Endothelial cell (in vitro differentiated cells): ENCODE results near the gene ING5. TPM values are rescaled to one million over a fixed set of nuclear protein-coding genes. Genes with fewer than 3 reads are reported as not detected.

Experiments used
- DNase-seq: peaks from one replicate; pipeline ENCODE4 v3.0.0; 2021; ENCODE audit warnings: low spot score
- H3K27ac Mint-ChIP-seq: one replicate; pipeline ENCODE4 v1.8.0; 2021; ENCODE audit warnings: mixed read lengths, inconsistent platforms; ENCODE audit not compliant: unreplicated experiment
- H3K27me3 Mint-ChIP-seq: one replicate; pipeline ENCODE4 v1.8.0; 2021; ENCODE audit warnings: mild to moderate bottlenecking, moderate library complexity, mixed read lengths, inconsistent platforms; ENCODE audit not compliant: unreplicated experiment
- H3K36me3 Mint-ChIP-seq: one replicate; pipeline ENCODE4 v1.8.0; 2021; ENCODE audit warnings: mild to moderate bottlenecking, low read depth, mixed read lengths, inconsistent platforms; ENCODE audit not compliant: unreplicated experiment
- H3K4me1 Mint-ChIP-seq: one replicate; pipeline ENCODE4 v1.8.0; 2021; ENCODE audit warnings: mild to moderate bottlenecking, mixed read lengths, inconsistent platforms; ENCODE audit not compliant: unreplicated experiment
- H3K4me3 Mint-ChIP-seq: one replicate; pipeline ENCODE4 v1.8.0; 2021; ENCODE audit warnings: mild to moderate bottlenecking, mixed read lengths, inconsistent platforms; ENCODE audit not compliant: unreplicated experiment
- H3K9me3 Mint-ChIP-seq: one replicate; pipeline ENCODE4 v1.8.0; 2021; ENCODE audit warnings: mixed read lengths, inconsistent platforms; ENCODE audit not compliant: unreplicated experiment
- CTCF ChIP-seq: fragments of 200-600 bp; sonication (generic); IDR thresholded peaks from one replicate; pipeline ENCODE4 v1.5.0; 2021; ENCODE audit warnings: antibody characterized with exemption; ENCODE audit not compliant: unreplicated experiment
- total RNA-seq: library from RNA; stranded (reverse); fragmentation: NEBNext Ultra II Directional; extraction: Animal tissue kit (Norgen Biotek cat#: 25700); gene quantifications from one replicate; pipeline ENCODE4 v1.2.1, GENCODE V29; 2021; ENCODE audit not compliant: unreplicated experiment

ING5 gene
- total RNA-seq, 1 donor from 2014 or later, result 19.9 TPM

- H3K36me3 Mint-ChIP-seq, result peaks cover 4% of the 10 kb centered on the region
- DNase-seq, result peak; percentile 97
- H3K4me3 Mint-ChIP-seq, result peak within 1 kb of the TSS; percentile 86
- H3K27ac Mint-ChIP-seq, result no peak within 1 kb of the TSS
- H3K27me3 Mint-ChIP-seq, result peaks cover 12% of the 10 kb centered on the region
- no peaks in the 10 kb centered on the region for H3K9me3 Mint-ChIP-seq
- peaks cover 8% of the 10 kb centered on the region for H3K4me1 Mint-ChIP-seq
- no peak for TF ChIP-seq CTCF
These were observed 32.8 kb downstream of the ING5 start, which contains the start of gene D2HGDH for GRCh38 chr2:241734467-241735208. TSS of gene D2HGDH (plus strand) at chr2:241734630. CDS start at chr2:241735225, 595 bp downstream.

GRCh38 chr2:241736111-241736510 lies 34.3 kb downstream of the ING5 start:
- peaks cover 4% of the 10 kb centered on the region for H3K4me1 Mint-ChIP-seq
- H3K36me3 Mint-ChIP-seq, result peaks cover 4% of the 10 kb centered on the region
- peak overlapping the region; percentile 41 for H3K27ac Mint-ChIP-seq

GRCh38 chr2:241738040-241738686 lies 36.3 kb downstream of the ING5 start:
- peaks cover 4% of the 10 kb centered on the region for H3K36me3 Mint-ChIP-seq
- no peak for TF ChIP-seq CTCF
- no peaks in the 10 kb centered on the region for H3K9me3 Mint-ChIP-seq
- H3K27me3 Mint-ChIP-seq, result peaks cover 9% of the 10 kb centered on the region
- peaks cover 4% of the 10 kb centered on the region for H3K4me1 Mint-ChIP-seq
- DNase-seq, result no peak
- H3K4me3 Mint-ChIP-seq, result peak overlapping the region; percentile 76
- no peak overlapping the region for H3K27ac Mint-ChIP-seq

More at GRCh38 chr2:241736111-241736510, 34.3 kb downstream of the ING5 start:
- no peak for DNase-seq
- Mint-ChIP-seq H3K4me3 (peak overlapping the region; percentile 85), H3K9me3 (no peaks in the 10 kb centered on the region), H3K27me3 (peaks cover 12% of the 10 kb centered on the region)
- TF ChIP-seq CTCF, result no peak

GRCh38 chr2:241739177-241739576 lies 37.3 kb downstream of the ING5 start:
- Mint-ChIP-seq H3K9me3 (no peaks in the 10 kb centered on the region), H3K27ac (no peak overlapping the region), H3K4me3 (peak overlapping the region; percentile 23), H3K36me3 (peaks cover 4% of the 10 kb centered on the region), H3K27me3 (peaks cover 4% of the 10 kb centered on the region), H3K4me1 (peaks cover 4% of the 10 kb centered on the region)
- TF ChIP-seq CTCF, result no peak
- no peak for DNase-seq

GRCh38 chr2:241739651-241740050 lies 37.8 kb downstream of the ING5 start:
- H3K27me3 Mint-ChIP-seq, result peaks cover 4% of the 10 kb centered on the region
- TF ChIP-seq CTCF, result no peak
- H3K4me1 Mint-ChIP-seq, result peaks cover 4% of the 10 kb centered on the region
- DNase-seq, result no peak
- H3K9me3 Mint-ChIP-seq, result no peaks in the 10 kb centered on the region
- peaks cover 4% of the 10 kb centered on the region for H3K36me3 Mint-ChIP-seq
- H3K27ac Mint-ChIP-seq, result no peak overlapping the region
- no peak overlapping the region for H3K4me3 Mint-ChIP-seq
